Epithelial cell of prostate (primary cell): ENCODE results near the gene LYPD5.

Experiments
- DNase-seq: peaks from one replicate; pipeline ENCODE4 v3.0.0-alpha.2; 2011; ENCODE audit warnings: low read depth, low spot score
- H3K27ac ChIP-seq: fragments of 450-650 bp; 2 replicates; pipeline ENCODE4 v1.5.1; 2017; ENCODE audit warnings: mild to moderate bottlenecking

The LYPD5 gene

DNA sequence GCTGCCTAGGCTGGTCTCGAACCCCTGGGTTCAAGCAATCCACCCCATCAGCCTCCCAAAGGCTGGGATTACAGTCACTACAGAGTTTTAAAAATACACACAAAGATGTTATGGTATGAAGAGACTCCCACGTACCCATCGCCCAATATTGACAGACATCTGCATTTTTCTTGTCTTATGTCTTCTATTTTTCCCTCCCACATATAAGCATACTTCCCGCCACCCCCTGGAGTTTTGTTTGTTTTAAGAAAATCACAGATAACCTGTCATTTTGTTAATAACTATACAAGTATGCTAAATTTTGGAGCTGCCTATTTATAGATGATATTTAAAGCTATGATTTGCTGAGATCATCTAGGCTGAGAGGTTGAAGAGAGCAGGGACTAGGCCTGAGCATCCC is 41.3 kb downstream of the LYPD5 start:
- no peak for DNase-seq
- no peak overlapping the region for H3K27ac ChIP-seq

DNA sequence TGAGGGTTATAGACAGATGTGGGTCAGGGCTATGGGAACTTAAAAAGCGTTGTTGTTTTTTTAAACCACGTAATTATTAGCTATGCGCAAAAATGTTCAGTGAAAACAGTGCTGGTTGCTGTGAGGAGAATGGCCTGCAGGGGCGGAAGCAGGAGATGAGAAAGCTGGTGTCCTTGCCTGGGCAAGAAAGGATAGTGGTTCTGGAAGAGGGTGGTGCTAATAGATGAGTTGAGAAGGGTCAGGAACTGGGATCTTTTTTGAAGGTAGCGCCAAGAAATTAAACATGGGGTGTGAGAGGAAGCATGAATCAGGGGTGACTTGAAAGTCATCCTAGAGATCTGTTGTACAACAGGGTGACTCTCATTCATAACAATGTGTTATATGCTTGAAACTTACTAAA is 42.7 kb downstream of the LYPD5 start:
- peak; percentile 77 for DNase-seq
- H3K27ac ChIP-seq: peak overlapping the region; percentile 98

DNA sequence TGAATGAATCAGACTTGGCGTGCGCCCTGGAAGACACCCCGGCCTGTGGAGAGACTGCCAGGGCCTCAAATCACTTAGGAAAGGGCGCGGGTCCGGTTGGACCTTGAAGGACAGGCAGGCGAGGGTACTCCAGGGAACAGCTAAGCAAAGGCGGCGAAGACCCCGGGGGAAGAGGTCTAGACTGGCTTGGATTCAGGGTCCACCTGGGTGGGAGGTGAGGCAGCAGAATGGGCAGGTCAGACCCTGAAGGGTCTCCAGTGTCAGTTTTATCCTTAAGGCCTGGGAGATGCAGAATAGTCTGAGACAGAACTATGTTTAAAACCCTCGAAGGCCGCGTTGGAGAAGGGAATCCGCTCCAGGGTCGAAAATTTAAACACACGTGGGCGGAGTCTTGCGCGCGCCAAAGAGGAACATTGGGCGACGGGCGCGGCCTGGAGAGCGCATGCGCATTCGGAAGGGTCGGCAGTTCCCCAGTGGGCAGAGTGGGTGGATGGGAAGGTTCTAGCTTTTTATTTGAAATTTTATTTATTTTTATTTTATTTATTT is 46.9 kb downstream of the LYPD5 start:
- DNase-seq: no peak

DNA sequence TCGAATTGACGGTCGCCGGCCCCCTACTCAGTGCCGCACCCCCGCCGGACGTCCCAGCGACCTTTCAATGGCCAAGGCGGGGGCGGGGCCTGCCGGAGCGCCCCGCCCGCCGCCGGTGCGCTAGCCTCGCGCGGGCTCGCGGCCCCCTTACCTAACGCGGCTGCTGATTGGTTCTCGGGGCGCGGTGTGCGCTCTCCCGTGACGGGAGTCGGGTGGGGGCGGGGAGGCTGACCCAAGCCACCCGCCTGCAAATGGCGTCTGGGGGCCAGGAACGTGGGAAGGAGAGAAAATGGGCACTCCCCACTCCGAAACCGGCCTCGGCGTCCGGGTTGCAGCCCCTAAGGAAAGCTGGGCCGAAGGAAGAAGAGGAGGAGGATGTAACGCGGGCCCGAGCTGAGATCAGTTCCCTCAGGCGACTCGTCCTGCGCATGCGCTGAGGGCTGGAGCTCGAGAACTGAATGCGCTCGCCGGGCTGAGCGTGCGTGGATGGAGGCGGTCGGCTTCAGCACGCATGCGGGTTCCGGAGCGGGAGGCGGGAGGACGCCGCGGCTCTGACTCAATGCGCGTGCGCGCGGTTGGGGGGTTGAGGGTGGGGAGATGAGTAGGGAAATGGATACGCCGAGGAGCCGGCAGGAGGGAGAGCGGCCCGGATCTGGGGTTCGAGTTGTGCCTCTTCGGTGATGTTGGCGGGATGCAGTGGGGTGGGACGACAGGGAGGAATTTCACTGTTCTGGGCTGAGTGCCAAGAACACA is 47.6 kb downstream of the LYPD5 start, which contains the start of gene SMG9:
Gene SMG9 (minus strand): TSS at position 460 of the 753 bp plus-strand sequence. CDS start 4,221 bp downstream, outside the sequence.
- peak; percentile 74 for DNase-seq
- H3K27ac ChIP-seq: peak within 1 kb of the TSS; percentile 98

More for the DNA sequence above, 46.9 kb downstream of the LYPD5 start:
- peak overlapping the region; percentile 98 for H3K27ac ChIP-seq

DNA sequence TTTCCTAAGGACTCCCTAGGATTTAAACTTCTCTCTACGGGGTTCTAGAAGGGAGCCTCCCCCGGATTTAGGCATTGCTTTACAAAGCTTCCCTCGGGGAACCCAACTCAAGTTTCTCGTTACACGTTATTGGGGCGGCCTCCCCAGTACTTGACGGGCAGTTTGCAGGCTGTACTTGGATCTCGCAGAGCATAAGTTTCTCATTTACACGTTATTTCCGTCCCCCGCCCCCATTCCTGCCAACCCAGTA is 48.1 kb downstream of the LYPD5 start:
- peak overlapping the region; percentile 98 for H3K27ac ChIP-seq
- no peak for DNase-seq

DNA sequence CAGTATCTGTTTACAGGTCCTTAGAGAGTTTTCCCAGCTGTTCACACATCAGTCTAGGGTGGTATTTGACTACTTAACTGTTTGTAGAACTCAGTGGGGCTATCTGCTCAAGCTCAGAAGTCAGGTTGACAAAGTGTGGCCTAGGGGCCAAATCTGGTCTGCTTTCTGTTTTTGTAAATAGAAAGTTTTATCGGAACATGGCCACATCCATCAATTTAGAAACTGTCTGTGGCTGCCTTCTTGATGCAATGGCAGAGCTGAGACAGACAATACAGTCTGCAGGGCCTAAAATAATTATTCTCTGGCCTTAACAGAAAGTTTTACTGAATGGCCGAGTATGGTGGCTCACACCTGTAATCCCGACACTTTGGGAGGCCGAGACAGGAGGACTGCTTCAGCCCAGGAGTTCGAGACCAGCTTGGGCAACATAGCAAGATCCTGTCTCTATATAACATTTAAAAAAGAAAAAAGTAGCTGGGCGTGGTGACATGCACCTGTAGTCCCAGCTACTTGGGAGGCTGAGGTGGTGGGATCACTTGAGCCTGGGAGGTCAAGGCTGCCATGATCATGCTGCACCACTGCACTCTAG is 49.9 kb downstream of the LYPD5 start:
- DNase-seq: no peak
- H3K27ac ChIP-seq: peak overlapping the region; percentile 98

DNA sequence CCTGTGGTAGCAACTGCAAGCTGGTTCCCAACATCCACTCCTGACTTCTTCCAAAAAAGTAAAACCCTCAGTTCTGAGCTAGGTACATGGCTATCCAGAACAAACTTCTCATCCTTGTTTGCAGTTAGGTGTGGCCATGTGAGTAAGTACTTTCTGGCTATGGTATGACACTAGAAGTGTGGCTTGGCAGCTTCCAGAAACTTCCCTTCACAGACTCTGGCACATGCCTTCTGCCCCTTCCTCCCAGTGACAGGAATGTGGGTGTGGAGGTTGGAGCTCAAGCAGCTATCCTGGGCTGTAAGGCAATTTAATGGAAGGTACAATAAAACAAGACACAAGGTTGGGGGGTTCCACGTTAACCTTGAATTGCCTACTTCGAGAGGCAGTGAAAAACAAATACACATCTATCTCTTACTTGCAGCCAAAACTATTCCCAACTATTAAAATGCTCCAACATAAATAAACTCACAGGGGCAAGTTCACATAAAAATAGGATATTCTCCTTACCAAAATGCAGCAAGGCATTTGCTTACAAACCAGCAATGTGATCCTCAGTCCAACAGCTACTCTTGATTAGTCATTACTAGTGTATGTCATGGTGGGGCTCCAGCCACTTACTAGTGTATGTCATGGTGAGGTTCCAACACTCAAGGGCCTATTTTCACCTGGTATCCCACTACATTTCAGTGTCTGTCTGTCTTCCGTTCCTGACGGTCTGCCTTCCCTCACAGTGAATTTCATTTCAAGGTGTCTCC is 50.6 kb downstream of the LYPD5 start:
- DNase-seq: no peak
- peak overlapping the region; percentile 98 for H3K27ac ChIP-seq

DNA sequence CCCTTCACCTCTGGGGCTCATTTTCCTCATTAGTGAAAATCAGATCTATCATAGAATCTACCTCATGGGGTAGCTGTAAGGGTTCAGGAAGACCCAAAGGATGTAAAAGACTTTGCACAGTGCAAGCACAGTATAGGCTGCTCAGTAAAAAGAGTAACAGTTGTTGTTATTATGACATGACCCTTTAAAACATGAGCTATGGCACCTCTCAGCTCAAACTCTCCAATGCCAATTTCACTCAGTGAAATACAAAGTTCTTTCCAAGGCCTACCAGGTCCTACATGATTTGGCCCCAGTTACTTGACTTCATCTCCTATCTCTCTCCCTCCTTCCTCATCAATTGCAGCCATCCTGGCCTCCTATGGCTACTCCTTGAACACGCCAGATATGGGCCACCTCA is 52.3 kb downstream of the LYPD5 start:
- no peak overlapping the region for H3K27ac ChIP-seq
- DNase-seq: no peak

DNA sequence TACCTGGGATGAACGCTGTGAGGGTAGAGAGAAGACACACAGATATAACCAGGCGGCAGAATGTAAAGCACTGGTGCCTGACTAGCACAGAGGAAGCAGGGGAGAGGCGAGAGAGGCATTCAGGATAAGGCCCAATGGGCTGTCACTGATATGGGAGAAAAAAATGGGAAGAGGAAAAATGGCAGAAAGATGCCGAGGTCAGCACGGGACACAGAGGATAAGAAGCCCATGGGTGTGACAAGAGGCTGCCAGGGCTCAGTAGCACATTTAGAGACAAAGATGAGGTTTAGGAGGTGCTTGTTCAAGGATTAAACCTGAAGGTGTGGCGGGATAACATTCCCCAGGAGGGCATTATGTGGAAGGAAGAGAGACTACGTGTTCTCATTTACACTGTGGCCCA is 53.1 kb downstream of the LYPD5 start:
- H3K27ac ChIP-seq: no peak overlapping the region
- DNase-seq: no peak

DNA sequence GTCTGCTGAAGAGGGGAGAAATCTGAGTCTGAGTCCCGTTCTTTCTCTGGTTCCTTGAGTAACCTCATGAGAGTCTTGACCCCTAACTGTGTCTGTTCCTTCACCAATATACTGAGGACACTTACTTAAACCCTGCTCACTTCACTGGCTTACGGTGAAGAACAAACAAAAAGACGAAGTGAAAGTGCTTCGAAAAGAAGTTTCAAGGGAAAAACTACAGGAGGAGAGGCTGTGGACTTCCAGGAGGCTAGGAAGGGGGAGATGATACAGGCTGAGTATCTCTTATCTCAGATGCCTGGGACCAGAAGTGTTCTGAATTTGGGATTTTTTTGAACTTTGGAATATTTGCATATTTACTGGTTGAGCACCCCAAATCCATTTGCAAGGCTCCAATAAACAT is 53.6 kb downstream of the LYPD5 start:
- no peak for DNase-seq
- H3K27ac ChIP-seq: no peak overlapping the region

DNA sequence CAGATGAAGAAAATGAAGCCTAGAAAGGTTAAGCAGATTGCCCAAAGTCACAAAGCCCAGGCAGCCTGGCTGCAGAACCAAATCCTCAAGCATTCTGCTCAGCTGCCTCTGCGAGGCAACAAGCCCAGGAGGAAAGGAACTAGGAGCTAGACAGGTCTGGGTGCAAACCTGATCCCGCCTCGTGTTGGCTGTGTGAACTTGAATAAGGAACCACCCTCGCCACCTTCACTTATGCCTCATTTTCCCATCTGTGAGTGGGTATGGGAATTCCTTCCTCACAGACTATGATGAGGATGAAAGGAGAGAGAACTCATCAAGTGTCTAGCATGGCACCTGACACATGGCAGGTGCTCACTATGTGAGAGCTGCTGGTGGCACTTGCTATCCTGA is 54.0 kb downstream of the LYPD5 start:
- no peak for DNase-seq
- no peak overlapping the region for H3K27ac ChIP-seq

DNA sequence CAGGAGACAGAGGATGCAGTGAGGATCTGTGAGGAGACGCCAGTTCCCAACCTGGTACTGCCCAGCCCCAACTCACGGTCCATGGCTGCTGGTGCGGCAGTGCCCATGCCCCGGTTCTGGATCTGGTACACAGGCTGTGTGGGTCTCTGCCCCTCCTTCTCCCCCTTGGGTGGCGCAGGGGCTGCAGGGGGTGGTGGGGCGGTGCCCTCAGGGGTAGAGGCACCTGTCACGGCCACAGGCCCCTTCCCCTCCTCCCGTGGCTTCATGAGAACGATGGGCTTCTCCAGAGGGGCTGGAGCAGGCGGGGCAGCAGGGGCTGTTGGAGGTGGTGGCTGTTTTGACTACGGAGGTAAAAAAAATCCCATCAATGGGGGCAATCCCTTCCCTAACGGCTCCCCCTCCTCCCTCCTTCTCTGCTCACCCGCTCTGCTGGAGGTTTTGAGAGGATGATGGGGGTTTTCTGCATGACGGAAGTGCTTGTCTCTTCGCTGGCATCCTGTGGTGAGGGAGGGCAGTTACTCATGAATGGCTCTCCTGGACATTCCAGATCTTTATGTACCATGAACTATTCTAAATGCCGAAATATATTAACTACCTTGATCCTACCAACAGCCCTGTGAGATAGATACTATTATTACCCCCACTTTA is 54.6 kb downstream of the LYPD5 start:
- no peak for DNase-seq
- no peak overlapping the region for H3K27ac ChIP-seq
